WTC11 (cell line): ENCODE data around the gene STK39. TPM values are rescaled to one million over a fixed set of nuclear protein-coding genes. Genes with fewer than 3 reads are reported as not detected.

ENCODE experiments used
- ATAC-seq: fragments of 200-7000 bp; cut with Tn5 transposase; 2 replicates; pipeline ENCODE4 v1.10.0; 2021; ENCODE audit warnings: mild to moderate bottlenecking, moderate library complexity
- CTCF ChIA-PET: fragments of 300-600 bp; sonication (Branson Sonifier 250); formaldehyde crosslinking; loops from one replicate; lab custom pipeline; 2021; ENCODE audit warnings: antibody characterized with exemption; lab: Charles Lee
- POLR2A ChIA-PET: fragments of 350-600 bp; sonication (Branson Sonifier 250); formaldehyde crosslinking; loops from one replicate; lab custom pipeline; 2021; ENCODE audit warnings: antibody characterized with exemption; lab: Charles Lee
- DNase-seq: peaks from one replicate; pipeline ENCODE4 v3.0.0; 2021; ENCODE audit warnings: low spot score
- H3K27ac Mint-ChIP-seq: 2 replicates; pipeline ENCODE4 v1.8.0; 2021; ENCODE audit warnings: mixed read lengths
- H3K27me3 Mint-ChIP-seq: 2 replicates; pipeline ENCODE4 v1.8.0; 2021; ENCODE audit warnings: low read depth, mild to moderate bottlenecking, moderate library complexity, mixed read lengths
- H3K36me3 Mint-ChIP-seq: 2 replicates; pipeline ENCODE4 v1.8.0; 2021; ENCODE audit warnings: mixed read lengths
- H3K4me1 Mint-ChIP-seq: 2 replicates; pipeline ENCODE4 v1.8.0; 2022; ENCODE audit warnings: mixed read lengths
- H3K4me3 Mint-ChIP-seq: 2 replicates; pipeline ENCODE4 v1.8.0; 2021; ENCODE audit warnings: mild to moderate bottlenecking, moderate library complexity, mixed read lengths
- H3K9me3 Mint-ChIP-seq: 2 replicates; pipeline ENCODE4 v1.8.0; 2021; ENCODE audit warnings: mixed read lengths
- CBFB ChIP-seq: sonication (generic); formaldehyde crosslinking; IDR thresholded peaks from 2 replicates; pipeline ENCODE4 v1.8.1; 2022; ENCODE audit warnings: mild to moderate bottlenecking, low read depth, missing genetic modification reagents
- ESRRA ChIP-seq: sonication (generic); formaldehyde crosslinking; IDR thresholded peaks from 2 replicates; pipeline ENCODE4 v1.8.1; 2022; ENCODE audit warnings: mild to moderate bottlenecking, missing genetic modification reagents, borderline replicate concordance
- GABPB1 ChIP-seq: sonication (generic); formaldehyde crosslinking; IDR thresholded peaks from 2 replicates; pipeline ENCODE4 v1.8.1; 2023; ENCODE audit warnings: mild to moderate bottlenecking, missing genetic modification reagents
- HMGA2 ChIP-seq: fragments of 250-450 bp; sonication (Bioruptor Pico); IDR thresholded peaks from 2 replicates; pipeline ENCODE4 v1.4.0; 2021; ENCODE audit warnings: mild to moderate bottlenecking, moderate library complexity
- HMGXB4 ChIP-seq: sonication (generic); formaldehyde crosslinking; IDR thresholded peaks from 2 replicates; pipeline ENCODE4 v1.8.1; 2023; ENCODE audit warnings: mild to moderate bottlenecking, moderate library complexity, missing genetic modification reagents
- MYBL2 ChIP-seq: sonication (generic); formaldehyde crosslinking; IDR thresholded peaks from 2 replicates; pipeline ENCODE4 v1.8.1; 2023; ENCODE audit warnings: mild to moderate bottlenecking, moderate library complexity, missing genetic modification reagents
- OVOL2 ChIP-seq: fragments of 250-450 bp; sonication (Bioruptor Pico); IDR thresholded peaks from 2 replicates; pipeline ENCODE4 v1.9.0; 2021; ENCODE audit warnings: mild to moderate bottlenecking, borderline replicate concordance
- PRRX2 ChIP-seq: fragments of 250-450 bp; sonication (Bioruptor Pico); IDR thresholded peaks from 2 replicates; pipeline ENCODE4 v1.8.0; 2021; ENCODE audit warnings: mild to moderate bottlenecking
- SMAD4 ChIP-seq: sonication (generic); formaldehyde crosslinking; IDR thresholded peaks from 2 replicates; pipeline ENCODE4 v1.8.0; 2022; ENCODE audit warnings: mild to moderate bottlenecking, missing genetic modification reagents
- SOX15 ChIP-seq: fragments of 250-450 bp; sonication (Bioruptor Pico); IDR thresholded peaks from 2 replicates; pipeline ENCODE4 v1.9.0; 2021; ENCODE audit warnings: mild to moderate bottlenecking
- STAT6 ChIP-seq: sonication (generic); formaldehyde crosslinking; conservative IDR thresholded peaks from 2 replicates; pipeline ENCODE4 v1.8.1; 2023; ENCODE audit warnings: mild to moderate bottlenecking, low read depth, missing genetic modification reagents, moderate library complexity
- TEAD4 ChIP-seq: sonication (generic); formaldehyde crosslinking; IDR thresholded peaks from 2 replicates; pipeline ENCODE4 v1.8.0; 2022; ENCODE audit warnings: mild to moderate bottlenecking, missing genetic modification reagents
- TP53 ChIP-seq: sonication (generic); formaldehyde crosslinking; IDR thresholded peaks from 2 replicates; pipeline ENCODE4 v1.8.1; 2023; ENCODE audit warnings: mild to moderate bottlenecking, missing genetic modification reagents
- ZNF121 ChIP-seq: sonication (generic); formaldehyde crosslinking; IDR thresholded peaks from 2 replicates; pipeline ENCODE4 v1.8.0; 2023; ENCODE audit warnings: missing genetic modification reagents
- ZNF138 ChIP-seq: sonication (generic); formaldehyde crosslinking; conservative IDR thresholded peaks from 2 replicates; pipeline ENCODE4 v1.8.1; 2022; ENCODE audit warnings: mild to moderate bottlenecking, moderate library complexity, missing genetic modification reagents
- ZNF219 ChIP-seq: sonication (generic); formaldehyde crosslinking; IDR thresholded peaks from 2 replicates; pipeline ENCODE4 v1.8.0; 2023; ENCODE audit warnings: missing genetic modification reagents, mild to moderate bottlenecking, borderline replicate concordance
- ZNF317 ChIP-seq: sonication (generic); formaldehyde crosslinking; IDR thresholded peaks from 2 replicates; pipeline ENCODE4 v1.8.1; 2023; ENCODE audit warnings: low read depth, mild to moderate bottlenecking, moderate library complexity, missing genetic modification reagents, borderline replicate concordance
- ZNF423 ChIP-seq: fragments of 250-450 bp; sonication (Bioruptor Pico); IDR thresholded peaks from 2 replicates; pipeline ENCODE4 v2.1.2; 2022; ENCODE audit warnings: mild to moderate bottlenecking, moderate library complexity
- ZNF512 ChIP-seq: sonication (generic); formaldehyde crosslinking; IDR thresholded peaks from 2 replicates; pipeline ENCODE4 v1.8.1; 2022; ENCODE audit warnings: missing genetic modification reagents, borderline replicate concordance
- total RNA-seq: library from RNA; stranded (reverse); gene quantifications from 3 replicates; pipeline ENCODE4 v1.2.3, GENCODE V29; 2021
- TF ChIP-seq, protein P1 (sequence below): sonication (generic); formaldehyde crosslinking; IDR thresholded peaks from 2 replicates; pipeline ENCODE4 v1.8.1; 2022; ENCODE audit warnings: low read depth, mild to moderate bottlenecking, moderate library complexity, missing genetic modification reagents, borderline replicate concordance

Gene STK39
- total RNA-seq, 1 experiment from 2014 or later: 20.5 TPM

GRCh38 chr2:168138374-168138773 lies 109.0 kb downstream of the STK39 start:
- DNase-seq (no peak), ATAC-seq (peak; percentile 22; the same call in 1 of the 2 replicates)
- Mint-ChIP-seq H3K4me3 (no peak overlapping the region), H3K36me3 (no peaks in the 10 kb centered on the region), H3K4me1 (peaks cover 27% of the 10 kb centered on the region), H3K27ac (peak overlapping the region; percentile 85), H3K27me3 (no peaks in the 10 kb centered on the region), H3K9me3 (no peaks in the 10 kb centered on the region)
- CTCF ChIA-PET: interaction anchor here (1.5 to 1.8 kb wide), 2 partner anchors 20 to 198 kb away, joined by 9 to 10 read pairs; no protein-coding TSS in a partner anchor
- POLR2A ChIA-PET: no interaction called here
- TF ChIP-seq SOX15 (CRISPR knock-in tag) (no peak), ZNF317 (CRISPR knock-in tag) (no peak), HMGA2 (CRISPR knock-in tag) (no peak)
- TF ChIP-seq, all 79 proteins: peak for 0

GRCh38 chr2:168137510-168138180 lies 109.8 kb downstream of the STK39 start:
- ATAC-seq: peak; percentile 81
- Mint-ChIP-seq H3K9me3 (no peaks in the 10 kb centered on the region), H3K27ac (peak overlapping the region; percentile 77), H3K4me3 (no peak overlapping the region), H3K36me3 (no peaks in the 10 kb centered on the region), H3K4me1 (peaks cover 28% of the 10 kb centered on the region), H3K27me3 (no peaks in the 10 kb centered on the region)
- POLR2A ChIA-PET: no interaction called here
- TF ChIP-seq HMGXB4: no peak
- no peak for TF ChIP-seq ZNF138
- TF ChIP-seq GABPB1 (CRISPR knock-in tag): no peak
- no peak for TF ChIP-seq TEAD4 (CRISPR knock-in tag)
- no peak for TF ChIP-seq PRRX2 (CRISPR knock-in tag)
- no peak for TF ChIP-seq ZNF121
- TF ChIP-seq OVOL2: no peak
- no peak for TF ChIP-seq ZNF512
- TF ChIP-seq, protein P1, sequence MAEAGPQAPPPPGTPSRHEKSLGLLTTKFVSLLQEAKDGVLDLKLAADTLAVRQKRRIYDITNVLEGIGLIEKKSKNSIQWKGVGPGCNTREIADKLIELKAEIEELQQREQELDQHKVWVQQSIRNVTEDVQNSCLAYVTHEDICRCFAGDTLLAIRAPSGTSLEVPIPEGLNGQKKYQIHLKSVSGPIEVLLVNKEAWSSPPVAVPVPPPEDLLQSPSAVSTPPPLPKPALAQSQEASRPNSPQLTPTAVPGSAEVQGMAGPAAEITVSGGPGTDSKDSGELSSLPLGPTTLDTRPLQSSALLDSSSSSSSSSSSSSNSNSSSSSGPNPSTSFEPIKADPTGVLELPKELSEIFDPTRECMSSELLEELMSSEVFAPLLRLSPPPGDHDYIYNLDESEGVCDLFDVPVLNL: no peak
- TF ChIP-seq ZNF423 (CRISPR knock-in tag): no peak
- TF ChIP-seq MYBL2 (CRISPR knock-in tag): no peak
- no peak for TF ChIP-seq ZNF317 (CRISPR knock-in tag)
- TF ChIP-seq CBFB (CRISPR knock-in tag): no peak
- DNase-seq: no peak
- CTCF ChIA-PET: interaction anchor here (1.1 to 1.8 kb wide), 3 partner anchors 19 to 199 kb away, joined by 6 to 10 read pairs (median 9); no protein-coding TSS in a partner anchor

GRCh38 chr2:168136392-168136977 lies 110.9 kb downstream of the STK39 start:
- no peaks in the 10 kb centered on the region for H3K27me3 Mint-ChIP-seq
- ATAC-seq (0 out of 2 replicates have a peak, but pooled peaks have one; percentile 14), DNase-seq (no peak)
- no peaks in the 10 kb centered on the region for H3K36me3 Mint-ChIP-seq
- CTCF ChIA-PET: interaction anchor here (0.9 to 1.7 kb wide), 3 partner anchors 18 to 203 kb away, joined by 3 to 10 read pairs (median 3); no protein-coding TSS in a partner anchor
- POLR2A ChIA-PET: interaction anchor here (0.6 kb wide), 1 partner anchor 45 kb away, joined by 3 read pairs; no protein-coding TSS in a partner anchor
- no peak overlapping the region; the same call in 1 of the 2 replicates for H3K27ac Mint-ChIP-seq
- H3K4me1 Mint-ChIP-seq: peaks cover 37% of the 10 kb centered on the region
- no peaks in the 10 kb centered on the region for H3K9me3 Mint-ChIP-seq
- H3K4me3 Mint-ChIP-seq: no peak overlapping the region
- TF ChIP-seq ZNF219 (CRISPR knock-in tag): no peak
- TF ChIP-seq ESRRA (CRISPR knock-in tag): no peak
- TF ChIP-seq TP53 (CRISPR knock-in tag): no peak
- no peak for TF ChIP-seq SMAD4 (CRISPR knock-in tag)
- no peak for TF ChIP-seq STAT6 (CRISPR knock-in tag)
